ENCODE measurements around the gene SSTR1.

Gene SSTR1

DNA sequence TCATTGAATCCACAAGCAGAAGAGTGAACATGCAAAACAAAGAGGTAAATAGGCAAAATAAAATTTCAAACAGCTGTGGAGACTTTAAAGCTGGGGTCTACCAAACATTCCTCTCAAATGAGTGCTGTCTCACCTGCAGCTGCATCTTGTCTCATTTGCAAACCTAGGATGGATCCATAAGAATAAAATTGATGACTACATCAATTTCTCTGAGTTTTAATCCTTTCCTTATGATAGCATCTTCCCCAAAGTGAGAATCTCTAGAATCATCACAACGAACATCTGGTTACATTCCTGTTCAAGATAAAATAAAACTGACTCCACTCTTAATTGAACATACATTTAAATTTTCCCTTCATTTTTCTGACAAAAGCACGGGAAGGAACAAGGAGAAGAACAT, 18.2 kb downstream of the SSTR1 start:
- H3K9me3 ChIP-seq (ENCODE audit: control insufficient read depth, low read length): no peaks in the 10 kb centered on the region
- no peaks in the 10 kb centered on the region for H3K27me3 ChIP-seq (replicated peaks; ENCODE audit: control insufficient read depth, insufficient read depth, low read length, poor library complexity, severe bottlenecking)
- H3K27ac ChIP-seq (ENCODE audit: insufficient read depth, low read length, poor library complexity, severe bottlenecking): no peak overlapping the region
- no peak overlapping the region for H3K4me3 ChIP-seq (ENCODE audit: insufficient read depth, low read depth, low read length, poor library complexity, severe bottlenecking)
- H3K36me3 ChIP-seq (ENCODE audit: control insufficient read depth, insufficient read depth, low read length): no peaks in the 10 kb centered on the region
- no peaks in the 10 kb centered on the region for H3K4me1 ChIP-seq (ENCODE audit: control insufficient read depth, insufficient read depth, low read length, poor library complexity, severe bottlenecking)
- no peak for DNase-seq

DNA sequence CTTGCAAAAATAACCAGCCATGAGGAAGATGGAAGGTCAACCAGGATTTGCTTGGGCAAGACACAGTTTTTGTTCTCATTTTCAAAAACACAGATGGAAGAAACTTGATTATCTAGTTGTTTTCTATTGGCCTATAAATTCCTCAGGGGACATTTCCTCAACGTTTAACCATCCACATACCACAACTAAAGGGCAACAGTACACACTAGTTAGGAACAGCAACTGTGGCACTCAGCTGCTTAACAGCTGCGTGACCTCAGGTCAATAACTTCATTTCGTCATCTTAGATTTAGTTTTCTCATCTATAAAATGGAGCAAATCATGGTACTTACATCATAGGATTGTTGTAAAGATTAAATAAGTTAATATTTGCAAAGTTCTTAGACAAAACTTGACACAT, 18.7 kb downstream of the SSTR1 start:
- DNase-seq: no peak
- no peak overlapping the region for H3K4me3 ChIP-seq (ENCODE audit: insufficient read depth, low read depth, low read length, poor library complexity, severe bottlenecking)
- H3K27ac ChIP-seq (ENCODE audit: insufficient read depth, low read length, poor library complexity, severe bottlenecking): no peak overlapping the region
- no peaks in the 10 kb centered on the region for H3K9me3 ChIP-seq (ENCODE audit: control insufficient read depth, low read length)
- H3K27me3 ChIP-seq (replicated peaks; ENCODE audit: control insufficient read depth, insufficient read depth, low read length, poor library complexity, severe bottlenecking): no peaks in the 10 kb centered on the region
- no peaks in the 10 kb centered on the region for H3K36me3 ChIP-seq (ENCODE audit: control insufficient read depth, insufficient read depth, low read length)
- H3K4me1 ChIP-seq (ENCODE audit: control insufficient read depth, insufficient read depth, low read length, poor library complexity, severe bottlenecking): no peaks in the 10 kb centered on the region

GRCh38 chr14:38233218-38233617, 25.5 kb downstream of the SSTR1 start:
- Histone ChIP-seq H3K4me1 (ENCODE audit: control insufficient read depth, insufficient read depth, low read length, poor library complexity, severe bottlenecking) (no peaks in the 10 kb centered on the region), H3K27ac (ENCODE audit: insufficient read depth, low read length, poor library complexity, severe bottlenecking) (no peak overlapping the region), H3K27me3 (replicated peaks; ENCODE audit: control insufficient read depth, insufficient read depth, low read length, poor library complexity, severe bottlenecking) (no peaks in the 10 kb centered on the region), H3K4me3 (ENCODE audit: insufficient read depth, low read depth, low read length, poor library complexity, severe bottlenecking) (no peak overlapping the region), H3K9me3 (ENCODE audit: control insufficient read depth, low read length) (no peaks in the 10 kb centered on the region), H3K36me3 (ENCODE audit: control insufficient read depth, insufficient read depth, low read length) (no peaks in the 10 kb centered on the region)
- DNase-seq: no peak

DNA sequence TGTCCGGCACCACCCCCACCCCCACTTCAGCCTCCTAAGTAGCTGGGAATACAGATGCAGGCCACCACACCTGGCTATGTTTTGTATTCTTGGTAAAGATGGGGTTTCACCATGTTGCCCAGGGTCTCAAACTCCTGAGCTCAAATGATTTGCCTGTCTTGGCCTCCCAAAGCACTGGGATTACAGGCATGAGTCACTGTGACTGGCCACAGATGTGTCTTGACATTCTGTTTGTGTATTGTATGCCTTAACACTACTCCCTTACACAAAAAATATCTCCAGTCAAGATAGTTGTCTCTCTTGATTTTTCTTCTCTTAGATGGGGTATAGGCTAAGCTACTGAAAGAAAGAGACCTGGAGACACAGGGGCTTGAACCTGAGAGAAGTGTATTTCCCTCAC, 30.6 kb downstream of the SSTR1 start:
- no peaks in the 10 kb centered on the region for H3K4me1 ChIP-seq (ENCODE audit: control insufficient read depth, insufficient read depth, low read length, poor library complexity, severe bottlenecking)
- H3K4me3 ChIP-seq (ENCODE audit: insufficient read depth, low read depth, low read length, poor library complexity, severe bottlenecking): no peak overlapping the region
- no peaks in the 10 kb centered on the region for H3K27me3 ChIP-seq (replicated peaks; ENCODE audit: control insufficient read depth, insufficient read depth, low read length, poor library complexity, severe bottlenecking)
- no peak overlapping the region for H3K27ac ChIP-seq (ENCODE audit: insufficient read depth, low read length, poor library complexity, severe bottlenecking)
- DNase-seq: no peak
- no peaks in the 10 kb centered on the region for H3K9me3 ChIP-seq (ENCODE audit: control insufficient read depth, low read length)
- H3K36me3 ChIP-seq (ENCODE audit: control insufficient read depth, insufficient read depth, low read length): no peaks in the 10 kb centered on the region

- no peak for DNase-seq
- no peaks in the 10 kb centered on the region for H3K36me3 ChIP-seq (ENCODE audit: control insufficient read depth, insufficient read depth, low read length)
- no peak overlapping the region for H3K4me3 ChIP-seq (ENCODE audit: insufficient read depth, low read depth, low read length, poor library complexity, severe bottlenecking)
- no peak overlapping the region for H3K27ac ChIP-seq (ENCODE audit: insufficient read depth, low read length, poor library complexity, severe bottlenecking)
- H3K9me3 ChIP-seq (ENCODE audit: control insufficient read depth, low read length): no peaks in the 10 kb centered on the region
- H3K4me1 ChIP-seq (ENCODE audit: control insufficient read depth, insufficient read depth, low read length, poor library complexity, severe bottlenecking): no peaks in the 10 kb centered on the region
- no peaks in the 10 kb centered on the region for H3K27me3 ChIP-seq (replicated peaks; ENCODE audit: control insufficient read depth, insufficient read depth, low read length, poor library complexity, severe bottlenecking)
These were observed 31.2 kb downstream of the SSTR1 start for GRCh38 chr14:38238878-38239277.

DNA sequence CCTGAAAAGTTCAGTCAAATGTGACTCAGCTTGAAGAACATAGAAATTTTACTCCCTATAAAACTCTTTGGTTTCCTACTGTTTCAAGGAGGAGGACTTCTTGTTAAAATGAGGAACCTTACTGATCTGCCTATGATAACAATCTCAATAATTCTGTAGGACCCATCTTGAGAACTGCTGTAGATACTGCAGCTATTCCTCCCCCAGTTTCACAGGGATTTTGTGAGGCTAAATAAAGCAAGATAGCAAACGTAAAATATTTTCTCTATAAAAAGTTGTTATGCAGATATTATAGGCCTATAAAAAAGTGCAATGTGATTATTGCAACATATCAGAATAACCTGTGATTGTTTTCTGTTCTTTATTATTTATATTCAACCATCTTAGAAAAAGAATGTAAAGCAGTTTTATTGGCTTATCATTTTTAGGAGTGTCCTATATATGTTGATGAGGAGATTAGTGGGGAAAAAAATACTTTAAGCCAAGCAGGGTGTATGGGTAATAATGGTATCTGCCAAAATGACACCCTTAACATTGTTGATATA, 36.1 kb downstream of the SSTR1 start:
- DNase-seq: no peak
- Histone ChIP-seq H3K27ac (ENCODE audit: insufficient read depth, low read length, poor library complexity, severe bottlenecking) (no peak overlapping the region), H3K36me3 (ENCODE audit: control insufficient read depth, insufficient read depth, low read length) (no peaks in the 10 kb centered on the region), H3K27me3 (replicated peaks; ENCODE audit: control insufficient read depth, insufficient read depth, low read length, poor library complexity, severe bottlenecking) (no peaks in the 10 kb centered on the region), H3K4me3 (ENCODE audit: insufficient read depth, low read depth, low read length, poor library complexity, severe bottlenecking) (no peak overlapping the region), H3K9me3 (ENCODE audit: control insufficient read depth, low read length) (no peaks in the 10 kb centered on the region), H3K4me1 (ENCODE audit: control insufficient read depth, insufficient read depth, low read length, poor library complexity, severe bottlenecking) (no peaks in the 10 kb centered on the region)

DNA sequence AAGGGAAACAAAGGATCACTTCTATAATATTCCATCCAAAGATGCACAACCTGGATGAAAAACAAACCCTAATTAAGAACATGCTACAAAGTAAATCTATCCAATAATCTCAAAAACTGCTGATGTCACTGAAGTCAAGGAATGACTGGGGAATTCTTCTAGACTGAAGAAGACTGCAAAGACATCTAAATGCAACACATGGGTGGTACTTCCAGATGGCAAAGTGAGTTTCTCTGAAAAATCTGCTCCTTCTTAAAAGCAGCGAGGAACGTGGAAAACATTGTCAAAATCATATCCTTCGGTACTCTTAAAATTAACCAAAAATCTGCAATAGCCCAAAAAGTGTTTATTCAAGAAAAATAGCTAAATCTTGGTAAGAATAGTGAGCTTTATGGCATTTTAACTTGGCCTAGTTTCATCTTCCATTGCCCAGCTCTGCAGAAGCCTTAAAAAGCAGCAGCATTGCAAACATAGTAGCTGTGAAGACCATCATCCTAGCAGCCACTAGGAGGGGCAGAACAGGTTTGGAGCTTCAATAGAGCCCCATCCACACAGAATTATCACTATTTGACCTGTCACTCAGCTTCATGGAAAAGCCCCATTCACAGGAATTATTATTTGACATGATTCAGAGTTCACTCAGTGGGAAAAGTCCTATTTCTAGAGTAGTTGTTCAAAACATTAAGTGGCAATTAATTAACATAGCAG, 40.8 kb downstream of the SSTR1 start:
- no peaks in the 10 kb centered on the region for H3K36me3 ChIP-seq (ENCODE audit: control insufficient read depth, insufficient read depth, low read length)
- no peaks in the 10 kb centered on the region for H3K9me3 ChIP-seq (ENCODE audit: control insufficient read depth, low read length)
- H3K4me1 ChIP-seq (ENCODE audit: control insufficient read depth, insufficient read depth, low read length, poor library complexity, severe bottlenecking): no peaks in the 10 kb centered on the region
- H3K27ac ChIP-seq (ENCODE audit: insufficient read depth, low read length, poor library complexity, severe bottlenecking): no peak overlapping the region
- H3K4me3 ChIP-seq (ENCODE audit: insufficient read depth, low read depth, low read length, poor library complexity, severe bottlenecking): no peak overlapping the region
- no peaks in the 10 kb centered on the region for H3K27me3 ChIP-seq (replicated peaks; ENCODE audit: control insufficient read depth, insufficient read depth, low read length, poor library complexity, severe bottlenecking)
- no peak for DNase-seq

DNA sequence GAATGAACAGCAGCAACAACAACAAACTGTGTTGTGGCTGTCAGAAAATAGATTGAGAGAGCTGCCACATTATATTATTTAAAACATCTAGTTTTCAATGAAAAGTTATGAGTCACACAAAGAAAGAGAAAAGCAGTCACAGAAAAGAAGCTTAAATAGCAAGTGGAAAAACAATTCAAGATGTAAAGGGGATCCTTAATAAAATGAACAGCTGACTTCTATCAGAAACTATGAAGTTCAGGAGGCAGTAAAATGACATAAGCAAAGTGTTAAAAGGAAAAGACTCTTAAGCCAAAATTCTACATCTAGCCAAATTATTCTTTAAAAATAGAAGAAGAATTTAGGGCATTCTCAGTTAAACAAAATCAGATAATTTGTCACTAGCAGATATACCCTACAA, 42.6 kb downstream of the SSTR1 start:
- no peaks in the 10 kb centered on the region for H3K4me1 ChIP-seq (ENCODE audit: control insufficient read depth, insufficient read depth, low read length, poor library complexity, severe bottlenecking)
- H3K36me3 ChIP-seq (ENCODE audit: control insufficient read depth, insufficient read depth, low read length): no peaks in the 10 kb centered on the region
- DNase-seq: no peak
- no peak overlapping the region for H3K4me3 ChIP-seq (ENCODE audit: insufficient read depth, low read depth, low read length, poor library complexity, severe bottlenecking)
- no peaks in the 10 kb centered on the region for H3K9me3 ChIP-seq (ENCODE audit: control insufficient read depth, low read length)
- H3K27me3 ChIP-seq (replicated peaks; ENCODE audit: control insufficient read depth, insufficient read depth, low read length, poor library complexity, severe bottlenecking): no peaks in the 10 kb centered on the region
- no peak overlapping the region for H3K27ac ChIP-seq (ENCODE audit: insufficient read depth, low read length, poor library complexity, severe bottlenecking)

DNA sequence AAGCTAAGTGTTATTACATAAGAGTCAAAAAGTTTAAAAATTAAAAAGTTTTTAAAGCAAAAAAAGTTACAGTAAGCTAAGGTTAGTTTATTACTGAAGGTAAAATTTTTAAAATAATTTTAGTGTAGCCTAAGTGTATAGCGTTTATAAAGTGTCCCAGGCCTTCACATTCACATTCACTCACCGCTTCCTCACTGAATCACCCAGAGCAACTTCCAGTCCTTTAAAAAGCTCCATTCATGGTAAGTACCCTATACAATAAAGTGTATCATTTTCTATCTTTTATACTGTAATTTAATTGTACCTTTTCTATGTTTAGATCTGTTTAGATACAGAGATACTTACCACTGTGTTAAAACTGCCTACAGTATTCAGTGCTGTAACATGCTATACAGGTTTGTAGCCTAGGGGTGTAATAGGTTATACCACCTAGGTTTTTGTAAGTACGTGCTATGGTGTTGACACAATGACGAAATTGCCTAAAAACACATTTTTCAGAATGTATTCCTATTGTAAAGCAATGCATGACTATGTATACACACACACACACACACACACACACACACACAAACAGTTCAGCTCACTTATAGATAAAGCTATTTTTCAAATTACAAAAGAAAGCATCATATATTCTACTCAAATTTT, 44.5 kb downstream of the SSTR1 start:
- no peak for DNase-seq
- peaks cover 6% of the 10 kb centered on the region for H3K27me3 ChIP-seq (replicated peaks; ENCODE audit: control insufficient read depth, insufficient read depth, low read length, poor library complexity, severe bottlenecking)
- no peak overlapping the region for H3K27ac ChIP-seq (ENCODE audit: insufficient read depth, low read length, poor library complexity, severe bottlenecking)
- H3K4me3 ChIP-seq (ENCODE audit: insufficient read depth, low read depth, low read length, poor library complexity, severe bottlenecking): no peak overlapping the region
- H3K36me3 ChIP-seq (ENCODE audit: control insufficient read depth, insufficient read depth, low read length): no peaks in the 10 kb centered on the region
- no peaks in the 10 kb centered on the region for H3K9me3 ChIP-seq (ENCODE audit: control insufficient read depth, low read length)
- H3K4me1 ChIP-seq (ENCODE audit: control insufficient read depth, insufficient read depth, low read length, poor library complexity, severe bottlenecking): no peaks in the 10 kb centered on the region

GRCh38 chr14:38253676-38254075, 46.0 kb downstream of the SSTR1 start:
- H3K27me3 ChIP-seq (replicated peaks; ENCODE audit: control insufficient read depth, insufficient read depth, low read length, poor library complexity, severe bottlenecking): peaks cover 6% of the 10 kb centered on the region
- H3K4me3 ChIP-seq (ENCODE audit: insufficient read depth, low read depth, low read length, poor library complexity, severe bottlenecking): no peak overlapping the region
- no peaks in the 10 kb centered on the region for H3K4me1 ChIP-seq (ENCODE audit: control insufficient read depth, insufficient read depth, low read length, poor library complexity, severe bottlenecking)
- H3K36me3 ChIP-seq (ENCODE audit: control insufficient read depth, insufficient read depth, low read length): no peaks in the 10 kb centered on the region
- DNase-seq: no peak
- no peaks in the 10 kb centered on the region for H3K9me3 ChIP-seq (ENCODE audit: control insufficient read depth, low read length)
- no peak overlapping the region for H3K27ac ChIP-seq (ENCODE audit: insufficient read depth, low read length, poor library complexity, severe bottlenecking)
